PC-9 (cell line): ENCODE results near the gene FOXB2. TPM values are rescaled to one million over a fixed set of nuclear protein-coding genes. Genes with fewer than 3 reads are reported as not detected.

ENCODE experiments used
- BruUV-seq: library from RNA; stranded (reverse); fragments of 400-500 nt; replicated peaks from 2 replicates; lab custom pipeline; 2021; lab: Mats Ljungman, UMichigan
- CTCF ChIA-PET: fragments of 300-600 bp; sonication (Branson Sonifier 250); formaldehyde crosslinking; loops from one replicate; lab custom pipeline; 2022; ENCODE audit warnings: antibody characterized with exemption; lab: Charles Lee
- POLR2A ChIA-PET: fragments of 300-600 bp; sonication (Branson Sonifier 250); formaldehyde crosslinking; loops from one replicate; lab custom pipeline; 2022; ENCODE audit warnings: antibody characterized with exemption; ENCODE audit not compliant: unreplicated experiment; lab: Charles Lee
- DNase-seq, 2 experiments: peaks; one replicate each; pipeline versions ENCODE4 v3.0.0 to v3.0.0-alpha.2; 2015 to 2022; ENCODE audit warnings: mixed read lengths in 1 of 2
- H2AFZ ChIP-seq: fragments of 200-600 bp; sonication (generic); 2 replicates; pipeline ENCODE4 v1.8.1; 2017; ENCODE audit warnings: antibody characterized with exemption
- H3F3A ChIP-seq: fragments of 200-600 bp; sonication (generic); 2 replicates; pipeline ENCODE4 v1.8.1; 2017; ENCODE audit warnings: antibody characterized with exemption, mild to moderate bottlenecking, low read depth; ENCODE audit not compliant: insufficient read depth
- H3K27ac ChIP-seq: fragments of 200-600 bp; sonication (generic); 2 replicates; pipeline ENCODE4 v1.6.1; 2016; ENCODE audit warnings: mixed run types
- H3K27me3 ChIP-seq: fragments of 200-600 bp; sonication (generic); 2 replicates; pipeline ENCODE4 v1.6.1; 2016; ENCODE audit warnings: low read depth, mixed run types; ENCODE audit not compliant: insufficient read depth
- H3K36me3 ChIP-seq: fragments of 200-600 bp; sonication (generic); 2 replicates; pipeline ENCODE4 v1.6.1; 2016; ENCODE audit warnings: low read depth, mixed run types
- H3K4me1 ChIP-seq: fragments of 200-600 bp; sonication (generic); replicated peaks from 2 replicates; pipeline ENCODE4 v1.6.1; 2016; ENCODE audit warnings: mixed run types; ENCODE audit not compliant: insufficient read depth
- H3K4me2 ChIP-seq: fragments of 200-600 bp; sonication (generic); 2 replicates; pipeline ENCODE4 v1.6.1; 2017; ENCODE audit warnings: mixed run types
- H3K4me3 ChIP-seq: fragments of 200-600 bp; sonication (generic); 2 replicates; pipeline ENCODE4 v1.6.1; 2016; ENCODE audit warnings: mixed run types
- H3K79me2 ChIP-seq: fragments of 200-600 bp; sonication (generic); 2 replicates; pipeline ENCODE4 v1.6.1; 2017; ENCODE audit warnings: low read depth, mixed run types
- H3K9me2 ChIP-seq: fragments of 200-600 bp; sonication (generic); 2 replicates; pipeline ENCODE4 v1.8.1; 2017; ENCODE audit warnings: mild to moderate bottlenecking; ENCODE audit not compliant: insufficient read depth
- H3K9me3 ChIP-seq: fragments of 200-600 bp; sonication (generic); 2 replicates; pipeline ENCODE4 v1.8.1; 2016; ENCODE audit warnings: low read depth; ENCODE audit not compliant: insufficient read depth
- H4K20me1 ChIP-seq: fragments of 200-600 bp; sonication (generic); 2 replicates; pipeline ENCODE4 v1.8.1; 2017; ENCODE audit not compliant: insufficient read depth
- EZH2 ChIP-seq: fragments of 200-600 bp; sonication (generic); IDR thresholded peaks from 2 replicates; pipeline ENCODE4 v1.8.0; 2017; ENCODE audit warnings: antibody characterized with exemption, low read depth
- intact Hi-C: fragments of 100-400 bp; cut with micrococcal nuclease; formaldehyde crosslinking; loops from one replicate; pipeline ENCODE4 v1.10.0; 2022; ENCODE audit not compliant: unreplicated experiment
- total RNA-seq: library from RNA; stranded (reverse); gene quantifications from 2 replicates; pipeline ENCODE4 v1.2.3, GENCODE V29; 2021
- TF ChIP-seq, protein P1 (sequence below): fragments of 200-600 bp; sonication (generic); conservative IDR thresholded peaks from 2 replicates; pipeline ENCODE4 v1.6.1; 2017; ENCODE audit warnings: mixed run types, antibody characterized with exemption, mild to moderate bottlenecking, moderate library complexity

FOXB2 gene
- total RNA-seq, 1 experiment from 2014 or later, result not detected

DNA sequence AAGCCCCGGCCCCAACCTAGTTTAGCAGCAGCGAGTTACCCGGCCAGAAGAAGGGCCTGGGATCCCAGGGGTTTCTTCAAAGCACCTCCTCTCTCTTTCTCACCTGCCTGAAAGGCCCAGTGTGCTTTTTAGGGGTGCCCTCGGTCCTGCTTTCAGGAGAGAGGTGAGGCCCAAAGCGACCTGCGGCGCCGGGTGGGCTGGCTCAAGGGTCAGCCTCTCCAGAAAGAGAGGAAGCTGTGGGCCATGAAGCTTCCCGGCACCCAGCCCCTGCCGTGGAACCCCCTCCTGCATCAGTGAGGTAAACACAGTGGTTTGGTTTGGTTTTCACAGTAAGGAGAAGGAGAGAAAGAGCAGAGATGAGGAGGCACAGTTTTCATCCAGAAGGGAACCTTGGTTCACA, 4.3 kb downstream of the FOXB2 start:
- Histone ChIP-seq H3K4me2 (no peak overlapping the region), H3K27ac (no peak overlapping the region), H3K9me2 (no peaks in the 10 kb centered on the region), H3K27me3 (peaks cover 30% of the 10 kb centered on the region), H3K79me2 (no peaks in the 10 kb centered on the region), H3K9me3 (no peaks in the 10 kb centered on the region), H3K36me3 (no peaks in the 10 kb centered on the region), H3K4me1 (no peaks in the 10 kb centered on the region), H4K20me1 (no peaks in the 10 kb centered on the region), H3F3A (no peaks in the 10 kb centered on the region), H3K4me3 (no peak overlapping the region), H2AFZ (no peak overlapping the region)
- no TSS peak for BruUV-seq
- POLR2A ChIA-PET, result no interaction called here
- TF ChIP-seq, protein P1, sequence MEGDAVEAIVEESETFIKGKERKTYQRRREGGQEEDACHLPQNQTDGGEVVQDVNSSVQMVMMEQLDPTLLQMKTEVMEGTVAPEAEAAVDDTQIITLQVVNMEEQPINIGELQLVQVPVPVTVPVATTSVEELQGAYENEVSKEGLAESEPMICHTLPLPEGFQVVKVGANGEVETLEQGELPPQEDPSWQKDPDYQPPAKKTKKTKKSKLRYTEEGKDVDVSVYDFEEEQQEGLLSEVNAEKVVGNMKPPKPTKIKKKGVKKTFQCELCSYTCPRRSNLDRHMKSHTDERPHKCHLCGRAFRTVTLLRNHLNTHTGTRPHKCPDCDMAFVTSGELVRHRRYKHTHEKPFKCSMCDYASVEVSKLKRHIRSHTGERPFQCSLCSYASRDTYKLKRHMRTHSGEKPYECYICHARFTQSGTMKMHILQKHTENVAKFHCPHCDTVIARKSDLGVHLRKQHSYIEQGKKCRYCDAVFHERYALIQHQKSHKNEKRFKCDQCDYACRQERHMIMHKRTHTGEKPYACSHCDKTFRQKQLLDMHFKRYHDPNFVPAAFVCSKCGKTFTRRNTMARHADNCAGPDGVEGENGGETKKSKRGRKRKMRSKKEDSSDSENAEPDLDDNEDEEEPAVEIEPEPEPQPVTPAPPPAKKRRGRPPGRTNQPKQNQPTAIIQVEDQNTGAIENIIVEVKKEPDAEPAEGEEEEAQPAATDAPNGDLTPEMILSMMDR, result no peak
- TF ChIP-seq EZH2, result no peak
- CTCF ChIA-PET, result no interaction called here
- intact Hi-C loops, result no loop called here
- DNase-seq, result no peak

DNA sequence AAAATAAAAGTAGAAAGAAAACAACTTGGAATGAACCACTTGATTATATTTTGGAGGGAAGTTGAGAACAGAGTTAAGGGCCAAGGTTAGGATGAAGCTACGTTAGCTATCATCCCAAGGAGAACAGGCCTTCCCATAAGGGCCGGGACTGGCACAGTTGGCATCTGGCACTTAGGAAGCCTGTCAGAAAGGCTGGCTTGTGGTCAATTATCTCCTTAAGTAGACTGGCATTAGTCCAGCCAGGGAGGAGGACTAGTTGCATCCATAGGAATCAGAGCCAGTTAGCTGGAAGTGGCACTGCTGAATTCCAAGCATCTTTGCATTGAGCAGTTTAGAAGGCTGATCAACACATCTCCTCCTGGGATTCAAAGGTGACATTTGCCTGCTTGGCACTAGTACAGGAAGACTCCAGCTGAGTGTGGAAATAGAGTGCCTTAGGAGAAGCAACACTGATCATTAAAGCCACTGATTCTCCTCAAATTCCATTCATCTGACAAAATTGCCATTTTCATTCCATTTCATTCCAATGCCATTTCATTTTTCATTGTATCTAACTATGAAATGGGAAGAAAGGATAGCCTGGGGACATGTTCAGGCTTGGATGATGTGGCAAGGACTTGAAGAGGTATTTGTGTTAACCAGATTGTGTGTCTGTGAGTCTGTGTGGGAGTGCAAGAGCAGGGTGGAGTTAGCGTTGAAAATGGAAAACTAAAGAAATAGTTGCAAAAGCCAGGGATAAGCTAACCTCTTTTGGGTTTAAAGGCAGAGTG, 5.5 kb downstream of the FOXB2 start:
- Histone ChIP-seq H3K9me2 (no peaks in the 10 kb centered on the region), H3K27ac (no peak overlapping the region), H4K20me1 (no peaks in the 10 kb centered on the region), H3K9me3 (no peaks in the 10 kb centered on the region), H2AFZ (no peak overlapping the region), H3K36me3 (no peaks in the 10 kb centered on the region), H3F3A (no peaks in the 10 kb centered on the region), H3K4me1 (no peaks in the 10 kb centered on the region), H3K27me3 (peaks cover 30% of the 10 kb centered on the region), H3K4me3 (no peak overlapping the region), H3K4me2 (no peak overlapping the region), H3K79me2 (no peaks in the 10 kb centered on the region)
- DNase-seq, result no peak
- no TSS peak for BruUV-seq
- ChIA-PET CTCF (no interaction called here), POLR2A (no interaction called here)
- no peak for TF ChIP-seq EZH2
- TF ChIP-seq, protein P1, result no peak
- intact Hi-C loops, result no loop called here

DNA sequence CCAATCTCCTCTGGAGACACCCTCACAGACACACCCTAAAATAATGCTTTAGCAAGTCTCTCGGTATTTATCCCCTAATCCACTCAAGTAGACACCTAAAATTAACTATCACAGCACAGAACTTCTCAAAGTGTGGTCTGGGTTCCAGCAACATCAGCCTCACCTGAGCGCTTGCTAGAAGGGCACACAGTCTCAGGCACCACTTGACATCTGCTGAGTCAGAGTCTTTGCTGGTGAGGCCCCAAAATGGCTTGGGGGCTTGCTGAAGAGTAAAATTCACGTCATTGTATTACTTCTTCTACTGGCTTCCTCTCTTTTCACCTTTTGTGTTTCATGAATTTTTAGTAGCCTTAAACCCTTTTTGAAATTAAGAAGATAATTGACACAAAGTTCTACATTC, 9.0 kb downstream of the FOXB2 start:
- BruUV-seq, result no TSS peak
- TF ChIP-seq, protein P1, result no peak
- no peak overlapping the region for H2AFZ ChIP-seq
- H3F3A ChIP-seq, result no peaks in the 10 kb centered on the region
- POLR2A ChIA-PET, result no interaction called here
- no peaks in the 10 kb centered on the region for H3K79me2 ChIP-seq
- no peaks in the 10 kb centered on the region for H3K9me2 ChIP-seq
- H4K20me1 ChIP-seq, result no peaks in the 10 kb centered on the region
- no peak overlapping the region for H3K27ac ChIP-seq
- no peak overlapping the region for H3K4me2 ChIP-seq
- no peak overlapping the region for H3K4me3 ChIP-seq
- CTCF ChIA-PET, result no interaction called here
- H3K9me3 ChIP-seq, result no peaks in the 10 kb centered on the region
- no peaks in the 10 kb centered on the region for H3K4me1 ChIP-seq
- no peak for DNase-seq
- no peaks in the 10 kb centered on the region for H3K36me3 ChIP-seq
- intact Hi-C loops, result no loop called here
- H3K27me3 ChIP-seq, result peaks cover 54% of the 10 kb centered on the region
